Activated B cell treated with CpG ODN at 0.5 μM for 24 hours (primary cell): ENCODE measurements around the gene TCF4. TPM values are rescaled to one million over a fixed set of nuclear protein-coding genes. Genes with fewer than 3 reads are reported as not detected.
A peak's percentile ranks its signal among the peaks of the same experiment; 100 is the strongest.

Experiments
- ATAC-seq: fragments of 200-7000 bp; cut with Tn5 transposase; one replicate; pipeline ENCODE4 v1.10.0; 2021; ENCODE audit warnings: low read depth, mild to moderate bottlenecking, moderate library complexity
- CTCF ChIA-PET: fragments of 350-600 bp; sonication (Branson Sonifier 250); formaldehyde crosslinking; loops from one replicate; lab custom pipeline; 2021; ENCODE audit warnings: antibody characterized with exemption; lab: Charles Lee
- POLR2A ChIA-PET: fragments of 350-600 bp; sonication (Branson Sonifier 250); formaldehyde crosslinking; loops from one replicate; lab custom pipeline; 2021; ENCODE audit warnings: antibody characterized with exemption; lab: Charles Lee
- DNase-seq: peaks from one replicate; pipeline ENCODE4 v3.0.0; 2022
- H3K27ac Mint-ChIP-seq: one replicate; pipeline ENCODE4 v1.8.0; 2020; ENCODE audit warnings: mixed read lengths
- H3K27me3 Mint-ChIP-seq: one replicate; pipeline ENCODE4 v1.8.0; 2021; ENCODE audit warnings: mixed read lengths
- H3K36me3 Mint-ChIP-seq: one replicate; pipeline ENCODE4 v1.8.0; 2021; ENCODE audit warnings: low read depth, mixed read lengths
- H3K4me1 Mint-ChIP-seq: one replicate; pipeline ENCODE4 v1.8.0; 2021; ENCODE audit warnings: mixed read lengths
- H3K4me3 Mint-ChIP-seq: one replicate; pipeline ENCODE4 v1.8.0; 2020; ENCODE audit warnings: mild to moderate bottlenecking, mixed read lengths
- H3K9me3 Mint-ChIP-seq: one replicate; pipeline ENCODE4 v1.8.0; 2020; ENCODE audit warnings: mixed read lengths
- CTCF ChIP-seq: fragments of 200-600 bp; IDR thresholded peaks from one replicate; pipeline ENCODE4 v1.8.0; 2022; ENCODE audit warnings: antibody characterized with exemption, mild to moderate bottlenecking
- intact Hi-C: fragments of 100-400 bp; cut with micrococcal nuclease; formaldehyde crosslinking; loops from one replicate; pipeline ENCODE4 v1.15.1; 2024
- total RNA-seq: library from RNA; stranded (reverse); gene quantifications from 2 replicates; pipeline ENCODE4 v1.2.3, GENCODE V29; 2022

Gene TCF4
- total RNA-seq, 1 donor from 2014 or later, result 270 TPM

- no peaks in the 10 kb centered on the region for H3K9me3 Mint-ChIP-seq
- DNase-seq (peak; percentile 57), ATAC-seq (peak; percentile 77)
- H3K4me1 Mint-ChIP-seq, result peaks cover 45% of the 10 kb centered on the region
- peak overlapping the region; percentile 76 for H3K27ac Mint-ChIP-seq
- H3K4me3 Mint-ChIP-seq, result no peak overlapping the region
- TF ChIP-seq CTCF, result peak; percentile 63
- CTCF ChIA-PET, result interaction anchor here (0.5 to 5.6 kb wide), 45 partner anchors 10 to 1495 kb away, joined by 3 to 165 read pairs (median 4); no protein-coding TSS in a partner anchor
- peaks cover 75% of the 10 kb centered on the region for H3K36me3 Mint-ChIP-seq
- H3K27me3 Mint-ChIP-seq, result no peaks in the 10 kb centered on the region
- POLR2A ChIA-PET, result interaction anchor here (0.5 to 1.8 kb wide), 12 partner anchors 11 to 476 kb away, joined by 3 to 17 read pairs (median 4); no protein-coding TSS in a partner anchor
- intact Hi-C loops, result loop anchor here (1.0 to 5.0 kb wide), 11 partner anchors 14 to 1342 kb away; no protein-coding TSS in a partner anchor
These were observed 353.5 kb downstream of the TCF4 start for GRCh38 chr18:55234366-55235093.

- CTCF ChIA-PET, result interaction anchor here (0.7 to 5.6 kb wide), 27 partner anchors 10 to 1364 kb away, joined by 3 to 165 read pairs (median 5); no protein-coding TSS in a partner anchor
- Mint-ChIP-seq H3K36me3 (peaks cover 77% of the 10 kb centered on the region), H3K4me3 (no peak overlapping the region), H3K4me1 (peaks cover 42% of the 10 kb centered on the region), H3K9me3 (no peaks in the 10 kb centered on the region), H3K27me3 (no peaks in the 10 kb centered on the region), H3K27ac (no peak overlapping the region)
- TF ChIP-seq CTCF, result no peak
- POLR2A ChIA-PET, result interaction anchor here (0.6 to 1.8 kb wide), 7 partner anchors 10 to 1344 kb away, joined by 4 to 17 read pairs (median 4); no protein-coding TSS in a partner anchor
- DNase-seq (no peak), ATAC-seq (no peak)
- intact Hi-C loops, result loop anchor here (1.0 to 5.0 kb wide), 11 partner anchors 15 to 1342 kb away; no protein-coding TSS in a partner anchor
These were observed 354.1 kb downstream of the TCF4 start for GRCh38 chr18:55233857-55234256.

- ChIA-PET POLR2A (interaction anchor here (0.6 kb wide), 1 partner anchor 14 kb away, joined by 4 read pairs; no protein-coding TSS in a partner anchor), CTCF (interaction anchor here (3.2 to 5.6 kb wide), 2 partner anchors 12 to 41 kb away, joined by 31 to 165 read pairs; no protein-coding TSS in a partner anchor)
- TF ChIP-seq CTCF, result no peak
- Mint-ChIP-seq H3K27me3 (no peaks in the 10 kb centered on the region), H3K4me1 (peaks cover 36% of the 10 kb centered on the region), H3K9me3 (no peaks in the 10 kb centered on the region), H3K4me3 (no peak overlapping the region), H3K36me3 (peaks cover 80% of the 10 kb centered on the region), H3K27ac (no peak overlapping the region)
- intact Hi-C loops, result loop anchor here (5.0 kb wide), 2 partner anchors 135 to 545 kb away; no protein-coding TSS in a partner anchor
- DNase-seq (no peak), ATAC-seq (no peak)
These were observed 355.5 kb downstream of the TCF4 start for GRCh38 chr18:55232506-55232905.

- Mint-ChIP-seq H3K27me3 (no peaks in the 10 kb centered on the region), H3K9me3 (no peaks in the 10 kb centered on the region), H3K36me3 (peaks cover 90% of the 10 kb centered on the region), H3K27ac (peak overlapping the region; percentile 65), H3K4me3 (no peak overlapping the region), H3K4me1 (peaks cover 11% of the 10 kb centered on the region)
- intact Hi-C loops, result loop anchor here (5.0 kb wide), 2 partner anchors 132 to 548 kb away; no protein-coding TSS in a partner anchor
- POLR2A ChIA-PET, result interaction anchor here (0.7 kb wide), 1 partner anchor 136 kb away, joined by 7 read pairs; no protein-coding TSS in a partner anchor
- ATAC-seq (peak; percentile 10), DNase-seq (no peak)
- TF ChIP-seq CTCF, result no peak
- CTCF ChIA-PET, result no interaction called here
These were observed 358.3 kb downstream of the TCF4 start for GRCh38 chr18:55229682-55230081.

- CTCF ChIA-PET, result no interaction called here
- H3K4me3 Mint-ChIP-seq, result no peak overlapping the region
- no peak for ATAC-seq
- DNase-seq, result no peak
- H3K27me3 Mint-ChIP-seq, result no peaks in the 10 kb centered on the region
- H3K9me3 Mint-ChIP-seq, result no peaks in the 10 kb centered on the region
- H3K4me1 Mint-ChIP-seq, result peaks cover 8% of the 10 kb centered on the region
- intact Hi-C loops, result no loop called here
- H3K36me3 Mint-ChIP-seq, result peaks cover 88% of the 10 kb centered on the region
- H3K27ac Mint-ChIP-seq, result peak overlapping the region; percentile 12
- no peak for TF ChIP-seq CTCF
- POLR2A ChIA-PET, result interaction anchor here (1.1 kb wide), 1 partner anchor 159 kb away, joined by 3 read pairs; no protein-coding TSS in a partner anchor
These were observed 359.3 kb downstream of the TCF4 start for GRCh38 chr18:55228707-55229106.
